Stimulated activated CD8-positive, alpha-beta memory T cell treated with anti-CD3 and anti-CD28 coated beads, Interleukin-7, amount 100 ng/mL, for 24 hours (primary cell): Measurements from ENCODE around the gene TPRA1.

Experiments
- DNase-seq: peaks from one replicate; pipeline ENCODE4 v3.0.0-alpha.2; 2020; ENCODE audit warnings: low read depth

The TPRA1 gene

GRCh38 chr3:127590282-127590592, 296 bp downstream of the TPRA1 start:
- no peak for DNase-seq

- DNase-seq, result no peak
Measured at GRCh38 chr3:127589600-127590281, 792 bp downstream of the TPRA1 start.

- DNase-seq, result no peak
Measured at GRCh38 chr3:127588806-127589577, 1.5 kb downstream of the TPRA1 start.

GRCh38 chr3:127587876-127588275, 2.7 kb downstream of the TPRA1 start:
- DNase-seq, result no peak

GRCh38 chr3:127585813-127586413, 4.6 kb downstream of the TPRA1 start:
- DNase-seq, result no peak

GRCh38 chr3:127585163-127585812, 5.2 kb downstream of the TPRA1 start:
- DNase-seq, result no peak

- DNase-seq, result no peak
Measured at GRCh38 chr3:127584734-127585133, 5.8 kb downstream of the TPRA1 start.

- DNase-seq, result no peak
Measured at GRCh38 chr3:127580327-127581060, 10.0 kb downstream of the TPRA1 start.

GRCh38 chr3:127578802-127579201, 11.7 kb downstream of the TPRA1 start:
- no peak for DNase-seq

- no peak for DNase-seq
Measured at GRCh38 chr3:127578168-127578567, 12.4 kb downstream of the TPRA1 start.

- no peak for DNase-seq
Measured at GRCh38 chr3:127577448-127577847, 13.1 kb downstream of the TPRA1 start.

- DNase-seq, result peak; percentile 57
Measured at GRCh38 chr3:127574880-127575878, 15.4 kb downstream of the TPRA1 start.

- no peak for DNase-seq
Measured at GRCh38 chr3:127573912-127574311, 16.6 kb downstream of the TPRA1 start.

- DNase-seq, result no peak
Measured at GRCh38 chr3:127573401-127573800, 17.1 kb downstream of the TPRA1 start.

- no peak for DNase-seq
Measured at GRCh38 chr3:127572735-127573134, 17.8 kb downstream of the TPRA1 start.

GRCh38 chr3:127572186-127572585, 18.3 kb downstream of the TPRA1 start:
- DNase-seq, result no peak

- DNase-seq, result no peak
Measured at GRCh38 chr3:127570520-127570919, 20.0 kb downstream of the TPRA1 start.

- no peak for DNase-seq
Measured at GRCh38 chr3:127569160-127569559, 21.4 kb downstream of the TPRA1 start.

GRCh38 chr3:127568586-127568985, 21.9 kb downstream of the TPRA1 start:
- DNase-seq, result no peak

GRCh38 chr3:127566833-127567232, 23.7 kb downstream of the TPRA1 start:
- no peak for DNase-seq

GRCh38 chr3:127565711-127566110, 24.8 kb downstream of the TPRA1 start:
- no peak for DNase-seq
